Measurements from ENCODE around the gene SORCS3. TPM values are rescaled to one million over a fixed set of nuclear protein-coding genes. Genes with fewer than 3 reads are reported as not detected.

SORCS3 gene
- total RNA-seq, 1 experiment from 2014 or later, result 0.04 TPM

DNA sequence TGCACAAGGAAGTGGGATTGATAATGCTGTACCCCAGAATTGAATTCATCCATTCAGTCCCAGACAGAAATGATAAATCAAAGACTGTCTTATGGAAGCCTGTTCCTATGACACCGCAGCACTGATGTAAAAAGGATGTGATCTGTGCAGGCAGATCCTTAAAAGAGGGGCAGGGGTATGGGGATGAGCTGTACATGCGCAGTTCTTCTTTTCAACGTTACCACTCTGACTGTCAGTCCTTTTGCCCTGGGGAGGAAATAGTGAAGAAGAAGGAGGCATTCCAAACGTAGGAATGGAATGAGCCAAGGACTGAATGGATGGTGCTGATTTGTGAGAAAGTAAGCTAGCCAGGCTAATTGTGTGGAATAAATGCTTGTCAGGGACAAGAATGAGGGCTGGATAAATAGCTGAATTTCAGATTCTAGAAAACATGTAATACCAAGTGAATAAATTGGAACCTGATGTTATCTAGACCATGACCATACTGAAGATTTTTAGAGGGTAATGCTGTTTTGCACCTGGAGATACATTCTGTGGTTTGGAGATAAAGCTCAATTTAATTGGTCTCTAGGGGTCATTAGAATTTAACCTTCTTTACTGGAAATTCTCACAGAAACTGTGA lies 509.3 kb downstream of the SORCS3 start:
- H3K27ac Mint-ChIP-seq, result no peak overlapping the region
- H3K79me1 ChIP-seq (ENCODE audit: insufficient read depth, low read depth, low read length, poor library complexity, severe bottlenecking), result no peaks in the 10 kb centered on the region
- H3K4me1 Mint-ChIP-seq, result peaks cover 5% of the 10 kb centered on the region in 2 experiments
- no peak overlapping the region for H3K56ac ChIP-seq (ENCODE audit: insufficient read length, low read depth, low read length)
- H2BK5ac ChIP-seq (ENCODE audit: insufficient read length, low read length), result no peak overlapping the region
- no peak overlapping the region for H2AK5ac ChIP-seq (ENCODE audit: insufficient read length, low read length)
- H4K8ac ChIP-seq (replicated peaks; ENCODE audit: insufficient read length, low read depth, low read length), result no peak overlapping the region
- no peak overlapping the region for H3K4ac ChIP-seq (ENCODE audit: low read depth, low read length)
- no peaks in the 10 kb centered on the region for H4K20me1 ChIP-seq (ENCODE audit: control insufficient read depth, insufficient read depth, insufficient read length)
- H3K4me3 Mint-ChIP-seq, result no peak overlapping the region
- H3K18ac ChIP-seq (ENCODE audit: insufficient read length, low read depth, low read length), result no peak overlapping the region
- no peaks in the 10 kb centered on the region for H3K4me1 ChIP-seq (ENCODE audit: insufficient read depth, low read length)
- H3K9me3 ChIP-seq (ENCODE audit: control insufficient read depth, low read depth, low read length), result no peaks in the 10 kb centered on the region
- H2BK20ac ChIP-seq (ENCODE audit: low read depth, low read length, poor library complexity, severe bottlenecking), result no peak overlapping the region
- H2BK12ac ChIP-seq (ENCODE audit: insufficient read length, low read depth, low read length), result no peak overlapping the region
- no peak overlapping the region for H3K27ac ChIP-seq (ENCODE audit: insufficient read length, low read depth, low read length)
- no peaks in the 10 kb centered on the region for H3K23me2 ChIP-seq (ENCODE audit: insufficient read length, low read depth, low read length, poor library complexity, severe bottlenecking)
- TF ChIP-seq, protein P1, sequence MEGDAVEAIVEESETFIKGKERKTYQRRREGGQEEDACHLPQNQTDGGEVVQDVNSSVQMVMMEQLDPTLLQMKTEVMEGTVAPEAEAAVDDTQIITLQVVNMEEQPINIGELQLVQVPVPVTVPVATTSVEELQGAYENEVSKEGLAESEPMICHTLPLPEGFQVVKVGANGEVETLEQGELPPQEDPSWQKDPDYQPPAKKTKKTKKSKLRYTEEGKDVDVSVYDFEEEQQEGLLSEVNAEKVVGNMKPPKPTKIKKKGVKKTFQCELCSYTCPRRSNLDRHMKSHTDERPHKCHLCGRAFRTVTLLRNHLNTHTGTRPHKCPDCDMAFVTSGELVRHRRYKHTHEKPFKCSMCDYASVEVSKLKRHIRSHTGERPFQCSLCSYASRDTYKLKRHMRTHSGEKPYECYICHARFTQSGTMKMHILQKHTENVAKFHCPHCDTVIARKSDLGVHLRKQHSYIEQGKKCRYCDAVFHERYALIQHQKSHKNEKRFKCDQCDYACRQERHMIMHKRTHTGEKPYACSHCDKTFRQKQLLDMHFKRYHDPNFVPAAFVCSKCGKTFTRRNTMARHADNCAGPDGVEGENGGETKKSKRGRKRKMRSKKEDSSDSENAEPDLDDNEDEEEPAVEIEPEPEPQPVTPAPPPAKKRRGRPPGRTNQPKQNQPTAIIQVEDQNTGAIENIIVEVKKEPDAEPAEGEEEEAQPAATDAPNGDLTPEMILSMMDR (conservative IDR thresholded peaks at IDR 0.05), result no peak
- H2AFZ ChIP-seq (ENCODE audit: low read length), result no peak overlapping the region
- H4K91ac ChIP-seq (ENCODE audit: insufficient read length, low read depth, low read length), result no peak overlapping the region
- WGBS (ENCODE audit: extremely low coverage, insufficient read length, low lambda C conversion rate), result no CpG with 5 or more reads among the region's 4 CpGs
- peaks cover 1% of the 10 kb centered on the region; the same call in 1 of the 2 replicates for H3K27me3 Mint-ChIP-seq (ENCODE audit: low read depth)
- H3K9ac ChIP-seq (ENCODE audit: extremely low read depth, insufficient read length, low read length), result no peak overlapping the region
- no peak overlapping the region for H3K4me2 ChIP-seq (ENCODE audit: insufficient read depth, insufficient read length, low read length)
- no peaks in the 10 kb centered on the region for H3K27me3 ChIP-seq (ENCODE audit: insufficient read depth, low read length)
- H3K9me3 Mint-ChIP-seq, result no peaks in the 10 kb centered on the region
- H3K23ac ChIP-seq (ENCODE audit: insufficient read length, low read depth, low read length), result no peak overlapping the region
- H2BK15ac ChIP-seq (ENCODE audit: low read depth, low read length), result no peak overlapping the region
- no peak overlapping the region for H3T11ph ChIP-seq (ENCODE audit: low read length)
- H3K14ac ChIP-seq (ENCODE audit: insufficient read depth, low read length), result no peak overlapping the region
- H2BK120ac ChIP-seq (ENCODE audit: low read depth, low read length, poor library complexity, severe bottlenecking), result no peak overlapping the region
- no peaks in the 10 kb centered on the region for H3K79me2 ChIP-seq (ENCODE audit: insufficient read depth, low read length)
- H3K36me3 Mint-ChIP-seq (ENCODE audit: insufficient read depth in 1 of 3, low read depth in 3 of 3), result no peaks in the 10 kb centered on the region; a peak in 1 of 7 replicates
- no peak for DNase-seq
- H4K5ac ChIP-seq (ENCODE audit: insufficient read length, low read depth, low read length), result no peak overlapping the region

Data from H9 (cell line).